ENCODE results near the gene DYRK4.
"Not testable (repeated sequence)": the region's sequence is repeated elsewhere in the genome, so short reads cannot be mapped to it uniquely, and the experiment has no call there.

DYRK4 gene, protein sequence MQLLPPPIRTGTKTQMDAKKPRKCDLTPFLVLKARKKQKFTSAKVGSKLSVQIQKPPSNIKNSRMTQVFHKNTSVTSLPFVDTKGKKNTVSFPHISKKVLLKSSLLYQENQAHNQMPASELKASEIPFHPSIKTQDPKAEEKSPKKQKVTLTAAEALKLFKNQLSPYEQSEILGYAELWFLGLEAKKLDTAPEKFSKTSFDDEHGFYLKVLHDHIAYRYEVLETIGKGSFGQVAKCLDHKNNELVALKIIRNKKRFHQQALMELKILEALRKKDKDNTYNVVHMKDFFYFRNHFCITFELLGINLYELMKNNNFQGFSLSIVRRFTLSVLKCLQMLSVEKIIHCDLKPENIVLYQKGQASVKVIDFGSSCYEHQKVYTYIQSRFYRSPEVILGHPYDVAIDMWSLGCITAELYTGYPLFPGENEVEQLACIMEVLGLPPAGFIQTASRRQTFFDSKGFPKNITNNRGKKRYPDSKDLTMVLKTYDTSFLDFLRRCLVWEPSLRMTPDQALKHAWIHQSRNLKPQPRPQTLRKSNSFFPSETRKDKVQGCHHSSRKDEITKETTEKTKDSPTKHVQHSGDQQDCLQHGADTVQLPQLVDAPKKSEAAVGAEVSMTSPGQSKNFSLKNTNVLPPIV

DNA sequence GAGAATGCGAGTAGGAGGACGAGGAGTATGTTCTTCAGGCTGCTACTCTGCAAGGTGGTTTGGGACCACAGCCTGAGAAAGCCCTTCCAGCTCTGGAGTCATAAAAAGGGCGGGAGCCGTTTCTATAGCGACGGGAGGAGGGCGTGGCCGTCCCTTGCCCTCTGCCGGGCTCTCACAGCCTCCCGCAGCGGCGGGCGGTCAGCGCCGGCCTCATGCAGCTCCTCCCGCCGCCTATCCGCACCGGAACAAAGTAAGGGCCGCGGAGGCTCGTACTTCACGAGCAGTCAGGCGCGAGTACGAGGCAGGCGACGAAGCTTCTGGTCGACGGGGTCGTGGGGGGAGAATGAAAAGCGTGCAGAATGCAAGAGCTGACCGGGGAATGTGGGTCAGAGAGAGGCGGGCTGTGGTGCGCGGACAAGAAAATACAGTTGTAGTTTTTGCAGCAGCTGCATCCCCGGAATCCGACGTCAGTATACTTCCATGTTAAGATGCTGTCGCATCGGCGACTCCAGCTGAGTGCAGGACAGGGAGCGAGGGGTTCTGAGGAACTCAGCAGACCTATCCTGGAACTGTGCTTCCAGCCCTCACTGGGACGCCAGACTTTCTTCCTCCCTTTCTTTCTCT, at the start of gene DYRK4:
Gene DYRK4, plus strand, starts transcription at position 175 of the 624 bp plus-strand sequence. Its CDS starts 38 bp downstream, at position 213.
- DNase-seq (ENCODE audit: low read depth in 2 of 2) = no peak

DNA sequence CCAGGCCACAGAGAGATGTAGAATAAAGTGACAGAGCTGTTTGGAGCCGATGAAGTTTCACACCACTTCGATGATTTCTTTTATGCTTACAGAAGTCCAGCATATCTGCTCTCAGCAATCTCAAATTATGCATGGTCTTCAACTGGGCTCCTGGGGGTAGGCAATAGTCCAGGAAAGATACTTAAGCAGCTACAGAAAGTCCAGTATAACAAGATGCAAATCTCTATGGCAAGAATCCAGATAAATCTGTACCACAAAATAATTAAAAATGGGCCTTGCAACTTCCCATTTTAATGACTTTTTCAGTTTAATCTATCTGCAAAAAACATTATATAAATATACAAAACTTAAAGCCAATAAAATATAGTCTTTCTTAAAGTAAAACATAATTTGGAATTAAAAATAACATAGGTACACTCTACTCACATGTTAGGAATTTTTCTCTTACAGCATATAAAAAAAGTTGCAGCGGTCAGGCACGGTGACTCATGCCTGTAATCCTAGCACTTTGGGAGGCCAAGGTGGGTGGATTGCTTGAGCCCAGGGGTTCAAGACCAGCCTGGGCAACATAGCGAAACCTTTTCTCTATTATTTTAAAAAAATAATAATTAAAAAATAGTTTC, 43.8 kb upstream of the DYRK4 start:
- no peak for DNase-seq (ENCODE audit: low read depth in 2 of 2)

DNA sequence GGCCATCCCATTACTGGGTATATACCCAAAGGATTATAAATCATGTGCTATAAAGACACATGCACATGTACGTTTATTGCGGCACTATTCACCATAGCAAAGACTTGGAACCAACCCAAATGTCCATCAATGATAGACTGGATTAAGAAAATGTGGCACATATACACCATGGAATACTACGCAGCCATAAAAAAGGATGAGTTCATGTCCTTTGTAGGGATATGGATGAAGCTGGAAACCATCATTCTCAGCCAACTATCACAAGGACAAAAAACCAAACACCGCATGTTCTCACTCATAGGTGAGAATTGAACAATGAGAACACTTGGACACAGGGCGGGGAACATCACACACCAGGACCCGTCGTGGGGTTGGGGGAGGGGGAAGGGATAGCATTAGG, 38.6 kb upstream of the DYRK4 start:
- DNase-seq (ENCODE audit: low read depth in 2 of 2) = not testable (repeated sequence)

DNA sequence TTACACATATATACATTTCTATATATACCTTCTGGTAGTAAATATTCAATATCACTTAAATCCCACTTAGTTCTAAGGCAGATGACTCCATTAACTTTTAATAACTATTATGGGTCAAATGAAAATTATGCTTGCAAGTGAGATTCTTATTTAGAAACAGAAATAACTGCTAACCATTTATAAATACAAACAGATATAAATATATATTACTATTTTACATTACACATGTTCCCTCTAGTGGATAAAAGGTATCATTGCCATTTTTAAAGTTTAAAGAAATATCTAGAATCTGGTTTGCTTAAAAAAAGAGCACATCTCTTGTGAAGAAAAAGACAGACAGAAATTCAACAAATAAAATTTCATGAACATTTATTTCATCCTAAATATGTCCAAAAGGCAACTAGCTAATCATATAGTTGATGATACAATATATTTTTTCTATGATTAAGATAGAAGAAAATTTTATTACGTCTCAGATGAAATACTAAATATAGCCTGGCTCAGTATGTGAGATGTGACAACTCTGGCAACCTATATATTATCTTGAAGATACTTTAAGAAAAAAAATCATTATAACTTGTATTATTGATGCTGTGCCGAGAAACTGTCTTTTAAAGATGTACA, 35.0 kb upstream of the DYRK4 start:
- no peak for DNase-seq (ENCODE audit: low read depth in 2 of 2)

DNA sequence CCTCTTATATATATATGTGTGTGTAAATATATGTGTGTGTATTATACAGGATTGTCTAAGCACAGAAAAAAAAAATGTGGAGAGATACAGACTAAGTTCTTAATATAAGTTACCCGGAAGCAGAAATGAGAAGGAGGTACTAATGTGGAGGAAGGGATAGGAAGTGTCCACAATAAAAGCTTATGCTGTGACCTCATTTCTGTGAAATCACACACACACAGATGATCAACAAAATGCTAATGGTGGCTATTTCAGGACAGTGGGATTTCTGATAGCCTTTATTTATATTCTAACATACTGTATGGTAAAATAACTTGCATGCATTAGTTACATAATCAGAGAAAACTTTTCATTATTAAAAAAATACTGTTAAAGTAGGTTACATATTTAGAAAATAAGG, 31.8 kb upstream of the DYRK4 start:
- no peak for DNase-seq (ENCODE audit: low read depth in 2 of 2)

DNA sequence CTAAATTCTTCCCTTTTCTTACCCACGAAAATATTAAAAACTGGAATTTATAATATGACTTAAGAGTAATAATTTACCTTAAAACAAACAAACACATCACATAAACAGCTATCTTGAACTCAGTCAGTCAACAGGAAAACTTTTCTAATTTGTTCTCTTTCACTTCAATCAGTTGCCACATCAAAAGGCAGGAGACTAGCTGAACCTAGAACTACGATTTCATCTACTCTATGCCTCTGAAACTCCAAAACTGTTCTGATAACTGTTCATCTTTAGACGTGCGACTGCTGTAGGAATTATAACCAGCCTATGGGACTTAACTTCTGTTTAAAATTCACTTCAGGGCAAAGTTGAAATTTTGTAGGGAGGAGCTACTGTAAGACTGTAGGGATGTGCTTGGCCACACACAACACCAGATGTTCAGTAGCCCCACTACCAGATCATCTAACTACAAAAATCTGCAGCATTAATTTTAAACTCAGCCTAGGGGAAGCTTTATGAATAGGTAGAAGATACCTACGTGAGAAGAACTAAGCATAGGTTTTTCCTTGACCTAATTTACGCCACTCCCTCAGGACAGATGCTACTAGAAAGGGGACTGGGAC, 30.9 kb upstream of the DYRK4 start:
- no peak for DNase-seq (ENCODE audit: low read depth in 2 of 2)

DNA sequence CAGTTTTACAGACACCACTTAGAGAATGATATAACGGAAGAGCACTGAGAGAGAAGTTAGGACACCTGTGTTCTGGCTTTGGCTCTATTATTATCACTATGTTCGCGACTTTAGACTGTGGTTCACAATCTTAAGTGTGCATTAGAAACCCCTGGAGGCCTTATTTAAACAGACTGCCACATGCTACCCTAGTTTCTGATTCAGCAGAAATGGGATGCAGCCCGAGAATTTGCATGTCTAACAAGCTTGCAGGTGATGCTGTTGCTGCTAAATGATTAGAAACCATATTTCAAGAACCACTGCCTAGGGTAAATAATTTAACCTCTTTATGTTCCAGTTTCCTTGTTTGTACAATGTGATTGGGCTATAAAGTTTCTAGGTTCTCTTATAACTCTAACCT, 26.9 kb upstream of the DYRK4 start:
- DNase-seq (ENCODE audit: low read depth in 2 of 2) = no peak

DNA sequence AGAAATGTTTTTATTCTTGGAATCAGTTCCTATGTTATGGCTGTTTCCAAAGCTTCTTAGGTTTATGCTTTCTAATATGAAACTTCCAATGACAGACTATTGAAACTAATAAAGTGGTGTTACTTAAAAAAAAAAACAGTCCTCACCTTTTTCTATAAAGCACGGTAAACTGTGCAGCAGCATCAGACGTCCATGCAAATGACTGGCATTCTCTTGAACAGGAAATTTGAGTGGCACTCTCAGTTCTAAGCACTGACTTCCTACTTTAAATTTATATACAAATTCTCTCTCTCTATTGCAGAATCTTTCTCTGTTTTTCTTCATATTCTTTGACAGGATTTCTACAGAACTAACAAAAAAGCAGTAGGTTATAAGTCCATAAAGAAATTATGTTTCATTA, 26.1 kb upstream of the DYRK4 start:
- no peak for DNase-seq (ENCODE audit: low read depth in 2 of 2)

DNA sequence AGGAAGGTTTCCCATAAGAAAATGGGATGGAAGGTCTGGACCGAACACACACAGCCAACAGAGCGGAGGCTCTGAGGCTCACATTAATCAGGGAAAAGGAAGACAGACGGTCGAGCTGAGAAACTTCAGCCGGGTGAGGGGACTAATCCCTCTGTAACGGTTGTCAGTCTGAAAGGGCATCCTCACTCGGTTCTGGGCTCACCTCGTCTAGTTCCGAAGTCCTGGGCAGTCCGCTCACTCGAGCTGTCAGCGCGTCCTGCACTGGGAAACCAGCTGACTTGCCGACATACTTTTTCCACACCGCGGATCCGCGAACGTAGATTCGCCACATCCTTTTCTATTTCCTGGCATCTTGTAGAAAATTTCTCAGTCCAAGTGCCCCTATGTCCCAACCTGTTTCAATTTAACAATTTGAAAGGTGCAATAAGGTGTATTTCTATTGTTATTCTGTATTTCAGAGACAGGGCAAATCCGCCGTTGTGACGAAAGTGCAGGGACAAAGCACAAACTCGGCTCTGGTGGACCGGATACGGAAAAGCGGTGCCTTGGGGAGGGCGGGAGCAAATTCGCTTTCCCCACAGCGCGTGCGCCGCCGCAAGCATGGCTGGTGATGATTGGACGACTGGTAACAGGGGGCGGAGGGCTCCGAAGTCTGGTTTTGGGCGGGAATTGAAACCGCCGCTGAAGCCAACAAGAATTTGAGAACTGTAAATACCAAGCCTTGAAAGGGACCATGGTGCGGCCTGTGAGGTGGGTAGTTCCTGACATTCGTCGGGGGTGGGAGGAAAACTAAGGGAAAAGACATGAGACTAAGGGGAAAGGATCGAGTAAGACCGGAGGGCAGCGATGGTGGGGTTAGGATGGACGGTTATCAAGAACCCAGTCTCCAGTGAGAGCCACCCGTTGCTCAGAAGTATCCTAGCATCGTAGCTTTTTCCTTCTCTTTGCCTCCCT, 23.5 kb upstream of the DYRK4 start, which contains the start of gene RAD51AP1:
Gene RAD51AP1, plus strand, starts transcription at position 684 of the 954 bp plus-strand sequence. Its CDS starts 50 bp downstream, at position 734.
- DNase-seq (ENCODE audit: low read depth in 2 of 2) = peak; percentile 90 to 92

DNA sequence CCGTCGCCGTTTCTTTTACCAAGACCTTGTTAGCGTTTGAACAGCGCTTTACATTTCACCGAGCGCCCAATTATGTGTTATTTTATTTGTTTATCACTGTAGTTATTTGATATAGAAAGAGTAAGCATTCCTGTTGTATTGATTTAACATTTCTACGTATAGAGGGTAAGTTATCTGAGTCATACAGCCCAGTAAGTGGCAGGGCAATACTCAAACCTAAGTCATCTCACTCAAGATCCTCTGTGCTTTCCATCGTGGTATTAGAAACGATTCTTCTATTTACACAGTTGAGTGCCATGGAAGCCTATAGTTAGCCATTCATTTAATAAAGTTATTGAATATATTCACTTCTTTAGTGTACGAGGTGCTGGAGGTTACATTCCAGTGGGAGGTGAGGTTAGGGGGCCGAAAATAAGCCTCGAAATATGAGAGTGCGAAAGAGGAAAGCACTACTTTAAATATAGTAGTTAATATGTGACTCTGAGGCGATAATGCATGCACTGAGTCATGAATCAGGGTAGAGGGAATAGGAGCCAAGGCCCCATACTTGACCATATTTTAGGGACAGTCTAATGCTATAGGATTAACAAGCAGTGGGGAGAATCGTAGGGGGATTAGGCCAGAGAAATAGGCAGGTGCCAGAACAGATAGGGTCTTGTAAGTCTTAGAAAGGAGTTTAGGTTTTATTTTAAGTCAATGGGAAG, 22.7 kb upstream of the DYRK4 start:
- DNase-seq (ENCODE audit: low read depth in 2 of 2) = no peak

DNA sequence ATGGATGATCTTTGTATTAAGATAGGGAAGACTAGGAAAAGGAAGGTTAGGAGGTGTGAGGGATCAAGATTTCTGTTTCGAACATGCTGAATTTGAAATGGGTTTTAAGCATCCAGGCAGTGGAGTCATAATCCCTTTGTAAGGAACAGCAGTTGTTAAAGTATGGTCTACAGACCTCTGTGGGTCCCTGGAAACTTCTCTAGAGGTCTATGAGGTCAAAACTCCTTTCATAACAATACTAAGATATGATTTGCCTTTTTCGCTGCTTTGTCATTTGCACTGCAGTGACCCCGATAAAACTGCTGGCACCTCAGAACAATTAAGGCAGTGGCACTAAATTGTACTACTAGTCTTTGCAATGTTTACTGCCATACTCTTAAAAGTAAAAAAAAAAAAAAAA, 21.8 kb upstream of the DYRK4 start:
- DNase-seq (ENCODE audit: low read depth in 2 of 2) = no peak

DNA sequence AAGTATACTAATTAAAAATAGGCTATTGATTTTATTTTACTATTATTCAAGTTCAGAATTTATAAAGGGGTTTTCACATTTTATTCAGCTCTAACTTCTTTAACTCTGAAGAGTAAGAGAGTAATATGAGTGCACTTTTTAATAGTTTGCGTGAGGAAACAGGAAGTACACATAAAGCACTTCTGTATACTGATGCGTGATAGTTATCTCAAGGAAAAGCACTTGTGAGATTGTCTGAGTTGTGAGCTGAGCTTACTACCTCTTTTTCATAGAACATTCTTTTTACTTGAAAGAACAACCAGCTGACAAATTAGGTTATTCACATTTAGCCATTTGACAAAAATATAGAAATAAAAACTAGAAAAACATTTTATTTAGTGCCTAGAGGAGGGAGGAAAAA, 21.4 kb upstream of the DYRK4 start:
- no peak for DNase-seq (ENCODE audit: low read depth in 2 of 2)

DNA sequence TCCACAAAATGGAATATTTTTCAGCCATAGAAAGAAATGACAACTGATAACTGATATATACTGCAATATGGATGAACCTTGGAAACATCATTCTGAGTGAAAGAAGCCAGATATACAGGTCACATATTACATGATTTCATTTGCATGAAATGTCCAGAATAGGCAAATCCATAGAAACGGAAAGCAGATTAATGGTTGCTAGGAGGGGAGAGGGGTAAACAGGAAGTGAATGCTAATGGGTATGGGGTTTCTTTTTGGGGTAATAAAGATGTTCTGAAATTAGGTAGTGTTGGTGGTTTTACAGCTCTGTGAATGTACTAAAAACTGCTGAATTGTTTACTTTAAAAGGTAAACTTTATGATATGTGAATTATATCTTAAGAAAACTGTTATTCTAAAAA, 16.8 kb upstream of the DYRK4 start:
- no peak for DNase-seq (ENCODE audit: low read depth in 2 of 2)

DNA sequence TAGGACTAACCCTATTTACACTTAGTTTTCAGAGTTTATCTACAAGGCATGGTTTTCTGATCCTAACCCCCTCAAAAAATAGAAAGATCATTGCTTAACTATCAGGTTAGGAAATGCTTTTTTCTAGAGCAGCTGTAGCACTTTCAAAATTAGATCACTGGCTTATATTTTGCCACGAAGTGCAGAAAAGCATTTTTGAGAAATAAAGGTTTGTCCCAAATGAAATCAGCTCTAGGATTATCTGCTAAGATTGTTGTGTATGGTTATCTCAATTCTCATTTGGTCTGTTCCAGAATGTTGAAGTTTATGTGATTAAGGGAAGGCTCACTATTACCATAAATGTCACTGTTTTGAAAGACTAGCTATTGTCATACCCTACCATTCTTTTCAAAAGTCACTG, 9.8 kb upstream of the DYRK4 start:
- no peak for DNase-seq (ENCODE audit: low read depth in 2 of 2)

DNA sequence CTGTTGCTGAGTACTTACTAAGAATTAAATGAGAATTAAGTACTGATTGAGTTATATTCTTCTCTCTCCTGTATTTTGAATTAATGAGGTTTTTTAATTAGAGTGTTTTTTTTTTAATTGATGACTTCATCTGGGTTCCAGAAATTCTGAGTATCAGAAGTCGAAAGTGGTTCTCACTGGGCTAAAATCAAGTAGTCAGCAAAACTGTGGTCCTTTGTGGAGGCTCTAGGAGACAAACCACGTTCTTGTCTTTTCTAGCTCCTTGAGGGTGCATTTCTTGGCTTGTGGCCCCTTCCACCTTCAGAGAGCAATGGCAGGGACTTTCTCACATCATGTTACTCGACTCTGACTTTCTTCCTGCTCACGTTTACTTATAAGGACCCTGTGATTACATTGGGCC, 8.1 kb upstream of the DYRK4 start:
- no peak for DNase-seq (ENCODE audit: low read depth in 2 of 2)

DNA sequence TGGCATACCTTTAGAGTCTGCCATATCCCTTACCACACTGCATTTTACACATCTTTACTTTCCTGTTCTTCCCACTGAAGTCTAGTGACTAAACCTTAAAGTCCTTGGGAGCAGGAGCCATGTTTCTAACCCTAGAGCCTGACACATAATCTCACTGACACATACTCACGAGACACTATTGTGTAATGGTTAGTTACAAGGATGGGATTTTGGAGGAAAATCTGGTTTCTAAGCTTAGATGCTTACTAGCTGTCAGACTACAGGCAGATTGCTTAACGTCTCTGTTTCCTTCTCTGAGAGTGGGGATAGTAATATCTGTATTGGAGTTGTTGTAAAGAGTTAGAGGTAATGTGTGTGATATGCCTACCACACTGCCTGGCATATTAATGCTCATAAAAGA, 6.2 kb upstream of the DYRK4 start:
- DNase-seq (ENCODE audit: low read depth in 2 of 2) = no peak

DNA sequence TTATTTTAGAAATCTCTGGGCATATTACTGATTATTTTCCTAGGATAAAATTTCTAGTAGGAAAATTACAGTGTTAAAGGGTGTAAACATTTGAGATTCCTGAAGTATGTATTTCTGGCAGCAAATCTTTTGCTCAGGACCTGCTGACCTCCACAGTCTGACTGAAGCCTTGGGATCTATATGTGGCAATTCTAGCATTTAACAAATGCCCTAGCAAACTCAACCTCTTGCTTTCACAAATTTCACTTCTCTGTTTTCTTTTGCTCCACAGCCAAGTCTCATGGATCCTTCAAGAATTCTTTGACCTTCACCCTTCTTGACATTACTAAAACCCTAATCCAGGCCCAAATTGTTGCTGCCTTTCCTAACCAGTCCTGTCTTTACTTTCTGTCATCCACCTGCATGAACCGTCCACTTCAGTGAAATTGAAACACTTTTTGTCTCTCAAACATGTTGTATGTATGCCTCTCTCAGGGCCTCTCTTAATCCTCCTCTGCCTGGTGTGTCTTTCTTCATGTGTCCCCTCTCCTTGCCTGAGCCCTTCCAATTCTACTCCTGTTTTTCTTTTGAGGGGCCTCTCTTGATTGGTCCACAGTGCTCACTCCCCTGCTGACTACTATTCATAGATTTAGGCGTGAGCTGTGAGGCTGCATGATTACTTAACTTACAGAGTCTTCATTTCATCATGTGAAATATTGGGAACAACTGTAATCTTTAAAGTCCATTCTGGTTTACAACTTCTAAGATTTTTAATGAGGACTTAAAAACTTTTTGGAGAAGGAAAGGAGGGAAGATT, 5.1 kb upstream of the DYRK4 start:
- DNase-seq (ENCODE audit: low read depth in 2 of 2) = no peak

DNA sequence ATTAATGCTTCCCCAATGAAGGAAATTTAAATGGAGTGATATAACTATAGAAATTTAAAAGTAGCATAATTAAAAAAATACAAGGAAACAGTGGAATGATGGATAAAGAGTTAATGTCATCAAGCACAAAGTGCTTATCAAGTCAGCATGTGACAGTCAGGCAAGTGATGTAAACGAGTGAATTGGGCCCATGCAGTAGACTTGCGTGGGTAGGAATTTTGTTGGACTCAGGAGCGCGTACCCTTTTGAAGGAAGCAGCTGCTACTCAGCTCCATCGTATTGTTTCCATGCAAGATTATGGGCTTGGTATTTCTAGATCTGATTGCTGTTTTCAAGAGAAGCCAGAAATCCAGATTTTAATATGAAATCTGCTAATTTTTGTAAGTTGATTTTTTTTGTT, 4.4 kb upstream of the DYRK4 start:
- no peak for DNase-seq (ENCODE audit: low read depth in 2 of 2)

DNA sequence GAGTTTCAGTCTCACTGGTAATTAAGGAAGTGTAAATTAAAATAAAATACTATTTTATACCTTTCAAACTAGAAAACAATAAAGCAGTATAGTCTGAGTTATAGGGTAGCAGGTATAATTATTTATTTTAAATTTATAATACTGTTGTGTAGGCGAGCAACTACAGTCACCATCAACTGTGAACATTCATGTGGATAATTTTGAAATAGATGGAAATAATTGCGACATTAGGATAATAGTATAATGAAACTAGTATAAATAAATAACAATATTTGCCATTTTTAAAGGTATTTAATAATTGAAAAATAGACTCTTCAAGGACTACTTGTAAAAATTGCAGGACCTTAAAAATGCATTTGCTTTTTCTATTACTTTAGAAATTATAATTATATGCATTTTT, 3.8 kb upstream of the DYRK4 start:
- DNase-seq (ENCODE audit: low read depth in 2 of 2) = no peak

All from activated CD8-positive, alpha-beta memory T cell treated with anti-CD3 and anti-CD28 coated beads for 4 hours (primary cell).